ENCODE results near the gene ANKZF1. TPM values are rescaled to one million over a fixed set of nuclear protein-coding genes. Genes with fewer than 3 reads are reported as not detected.

Gene ANKZF1
- polyA plus RNA-seq, 4 donors, result 28.0 to 76.6 (median 51.3) TPM

- DNase-seq (ENCODE audit: low read depth in 4 of 4, low spot score in 3 of 4), result no peak
Measured at GRCh38 chr2:219225350-219225749, 4.3 kb upstream of the ANKZF1 start.

- no peak for DNase-seq (ENCODE audit: low read depth in 4 of 4, low spot score in 3 of 4)
Measured at GRCh38 chr2:219228041-219228910, 1.3 kb upstream of the ANKZF1 start.

- DNase-seq (ENCODE audit: low read depth in 4 of 4, low spot score in 3 of 4), result no peak
Measured at GRCh38 chr2:219228911-219229304, 698 bp upstream of the ANKZF1 start.

GRCh38 chr2:219230059-219230540 is 494 bp downstream of the ANKZF1 start:
- no peak for DNase-seq (ENCODE audit: low read depth in 4 of 4, low spot score in 3 of 4)

GRCh38 chr2:219234331-219234730 is 4.7 kb downstream of the ANKZF1 start:
- DNase-seq (ENCODE audit: low read depth in 4 of 4, low spot score in 3 of 4), result no peak

GRCh38 chr2:219243291-219243761 is 13.7 kb downstream of the ANKZF1 start:
- no peak for DNase-seq (ENCODE audit: low read depth in 4 of 4, low spot score in 3 of 4)

- DNase-seq (ENCODE audit: low read depth in 4 of 4, low spot score in 3 of 4), result no peak
Measured at GRCh38 chr2:219244789-219245147, 15.2 kb downstream of the ANKZF1 start.

- peak in 3 of 4 donors; percentile 86 to 89 (median 87) for DNase-seq (ENCODE audit: low read depth in 4 of 4, low spot score in 3 of 4)
Measured at GRCh38 chr2:219245148-219245898, 15.7 kb downstream of the ANKZF1 start, which contains the start of the genes GLB1L and STK16. Gene GLB1L, minus strand, starts transcription at chr2:219245444. Its CDS starts 1,871 bp downstream, at chr2:219243573. Gene STK16, plus strand, starts transcription at chr2:219245479. Its CDS starts 521 bp downstream, at chr2:219246000.

- DNase-seq (ENCODE audit: low read depth in 4 of 4, low spot score in 3 of 4), result no peak
Measured at GRCh38 chr2:219245899-219246230, 16.3 kb downstream of the ANKZF1 start.

- no peak for DNase-seq (ENCODE audit: low read depth in 4 of 4, low spot score in 3 of 4)
Measured at GRCh38 chr2:219246559-219246958, 17.0 kb downstream of the ANKZF1 start.

- no peak for DNase-seq (ENCODE audit: low read depth in 4 of 4, low spot score in 3 of 4)
Measured at GRCh38 chr2:219247678-219248642, 18.4 kb downstream of the ANKZF1 start.

- no peak for DNase-seq (ENCODE audit: low read depth in 4 of 4, low spot score in 3 of 4)
Measured at GRCh38 chr2:219248845-219249202, 19.2 kb downstream of the ANKZF1 start.

GRCh38 chr2:219249203-219249980 is 19.8 kb downstream of the ANKZF1 start:
- no peak for DNase-seq (ENCODE audit: low read depth in 4 of 4, low spot score in 3 of 4)

- no peak for DNase-seq (ENCODE audit: low read depth in 4 of 4, low spot score in 3 of 4)
Measured at GRCh38 chr2:219250049-219250781, 20.6 kb downstream of the ANKZF1 start.

GRCh38 chr2:219251656-219252055 is 22.1 kb downstream of the ANKZF1 start:
- DNase-seq (ENCODE audit: low read depth in 4 of 4, low spot score in 3 of 4), result no peak

GRCh38 chr2:219252084-219252483 is 22.5 kb downstream of the ANKZF1 start:
- DNase-seq (ENCODE audit: low read depth in 4 of 4, low spot score in 3 of 4), result no peak

- DNase-seq (ENCODE audit: low read depth in 4 of 4, low spot score in 3 of 4), result no peak
Measured at GRCh38 chr2:219252570-219252899, 22.9 kb downstream of the ANKZF1 start.

- DNase-seq (ENCODE audit: low read depth in 4 of 4, low spot score in 3 of 4), result no peak
Measured at GRCh38 chr2:219252900-219253752, 23.5 kb downstream of the ANKZF1 start, which contains the start of gene TUBA4B. Gene TUBA4B, plus strand, starts transcription at chr2:219253243. Its CDS starts 165 bp downstream, at chr2:219253408.
